EH (cell line): Measurements from ENCODE around the gene ADARB2.

Experiments used
- DNase-seq: peaks from one replicate; pipeline ENCODE4 v3.0.0-alpha.2; 2015; ENCODE audit warnings: low read depth

Gene ADARB2

GRCh38 chr10:1287487-1287886 lies 449.8 kb downstream of the ADARB2 start:
- no peak for DNase-seq

DNA sequence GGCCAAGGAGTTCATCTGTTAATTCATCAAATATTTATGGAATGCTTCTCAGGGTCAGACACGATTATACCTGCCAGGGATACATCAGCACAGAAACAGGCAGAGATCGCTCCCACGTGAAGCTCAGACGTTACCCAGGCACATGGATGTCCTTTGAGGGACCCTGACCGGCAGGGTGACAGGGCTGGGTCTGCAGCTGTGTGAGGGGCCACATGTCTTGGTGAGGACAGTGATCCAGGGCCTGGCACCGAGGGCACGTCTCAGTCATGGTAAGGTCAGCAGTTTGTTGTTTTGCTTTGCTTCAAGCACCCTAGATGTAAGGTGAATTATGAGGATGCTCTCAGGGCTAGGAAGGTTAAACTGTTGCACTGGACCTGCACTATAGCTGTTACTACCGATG lies 453.2 kb downstream of the ADARB2 start:
- DNase-seq = no peak

GRCh38 chr10:1281405-1281782 lies 455.9 kb downstream of the ADARB2 start:
- no peak for DNase-seq

- DNase-seq = no peak
These were observed 456.6 kb downstream of the ADARB2 start for GRCh38 chr10:1280466-1281404.

GRCh38 chr10:1278306-1278705 lies 459.0 kb downstream of the ADARB2 start:
- DNase-seq = no peak

GRCh38 chr10:1274701-1275544 lies 462.4 kb downstream of the ADARB2 start:
- DNase-seq = no peak

DNA sequence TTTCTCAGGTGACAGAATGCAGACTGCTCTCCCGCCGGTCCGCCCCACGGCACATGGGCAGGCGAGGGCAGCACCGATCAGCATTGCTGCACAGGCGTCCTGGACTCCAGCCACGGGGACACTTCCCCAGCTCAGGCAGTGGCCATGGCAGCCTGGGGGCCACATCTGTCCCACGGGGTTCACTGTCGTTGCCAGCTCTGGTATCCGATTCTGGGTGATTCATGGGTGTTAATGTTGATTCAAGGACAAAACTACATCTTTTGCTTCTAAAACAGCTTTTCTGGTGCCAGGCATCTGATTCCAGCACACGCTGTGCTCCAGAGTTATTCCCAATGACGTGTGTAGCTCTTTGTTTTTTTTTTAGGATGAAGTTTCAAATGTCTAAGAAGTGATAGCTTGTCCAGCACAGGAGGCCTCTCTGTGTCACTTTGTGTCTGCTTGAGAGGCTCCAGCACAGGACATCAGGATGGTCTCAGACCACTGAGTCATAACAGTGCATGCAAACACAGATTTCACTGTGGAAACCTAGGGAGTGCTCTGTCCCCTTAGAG lies 463.1 kb downstream of the ADARB2 start:
- DNase-seq = no peak

GRCh38 chr10:1273372-1274105 lies 463.8 kb downstream of the ADARB2 start:
- no peak for DNase-seq

GRCh38 chr10:1272777-1273161 lies 464.6 kb downstream of the ADARB2 start:
- no peak for DNase-seq

DNA sequence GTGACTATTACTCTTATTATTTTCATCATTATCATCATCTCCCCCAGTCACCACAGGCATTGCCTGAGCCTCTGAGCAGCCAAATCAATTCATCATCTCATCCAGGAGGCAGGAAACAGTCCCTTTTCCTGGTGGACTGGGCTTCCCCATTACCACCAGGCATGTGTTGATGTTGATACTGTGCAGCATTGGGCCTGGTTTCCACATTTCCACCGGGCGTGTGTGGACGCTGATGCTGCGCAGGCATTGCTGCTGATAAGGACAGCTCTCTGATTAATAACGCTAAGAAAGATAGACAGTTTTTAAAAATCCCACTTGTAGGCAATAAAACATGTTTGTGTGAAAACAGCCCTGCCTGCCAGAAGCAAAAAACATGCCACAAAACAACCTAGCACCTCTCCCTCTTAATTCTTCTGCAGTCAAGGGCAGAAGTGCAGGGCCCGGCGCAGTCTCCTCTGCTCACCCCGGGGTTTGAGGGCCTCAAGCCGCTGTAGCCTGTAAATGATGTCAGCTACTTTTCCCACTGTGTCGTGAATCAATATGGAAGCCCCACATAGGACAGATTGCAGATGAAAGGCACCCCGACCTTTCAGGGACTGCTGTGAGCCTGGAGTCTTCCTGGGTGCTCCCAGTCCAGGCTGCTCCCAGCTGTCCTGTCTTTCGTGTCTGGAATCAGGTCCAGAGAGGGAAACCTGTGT lies 465.1 kb downstream of the ADARB2 start:
- DNase-seq = no peak

- DNase-seq = no peak
These were observed 466.4 kb downstream of the ADARB2 start for GRCh38 chr10:1270906-1271305.

DNA sequence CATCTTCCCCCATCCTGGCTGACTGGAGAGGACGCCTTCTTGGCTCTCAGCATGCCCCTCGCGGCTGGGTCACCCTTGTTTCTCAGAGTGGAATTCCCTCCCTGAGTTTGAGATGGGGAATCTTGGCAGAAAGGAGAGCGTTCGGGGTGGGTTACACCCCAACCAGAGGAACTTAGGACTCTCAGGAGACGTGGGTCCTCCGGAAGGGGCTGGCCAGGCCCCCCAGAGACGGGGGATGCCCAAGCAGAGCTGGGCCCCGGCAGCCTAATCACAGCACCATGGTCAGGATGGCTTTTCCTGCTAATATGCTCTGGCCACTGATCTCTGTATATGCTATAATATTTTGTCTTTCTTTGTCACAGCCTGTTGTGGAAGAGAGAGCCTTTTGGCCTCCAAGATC lies 466.8 kb downstream of the ADARB2 start:
- DNase-seq = no peak

DNA sequence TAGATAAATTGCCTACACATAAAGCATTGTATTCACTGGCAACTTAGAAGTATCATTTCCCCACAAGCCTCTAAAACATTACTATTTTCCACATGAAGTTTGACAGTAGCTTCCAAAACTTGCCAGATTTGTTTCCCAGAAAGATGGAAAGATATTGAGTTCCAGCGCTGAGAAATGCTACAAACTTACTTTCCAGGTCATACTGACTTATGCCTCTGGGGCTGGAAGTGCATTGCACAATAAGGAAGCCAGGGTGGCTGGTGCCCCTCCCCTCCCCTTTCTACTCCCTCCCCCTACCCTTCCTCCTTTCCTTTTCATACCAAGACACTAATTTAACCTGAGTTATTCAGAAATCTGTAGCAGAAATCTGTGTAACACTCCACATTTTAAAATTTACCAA lies 468.5 kb downstream of the ADARB2 start:
- no peak for DNase-seq

GRCh38 chr10:1267568-1267967 lies 469.8 kb downstream of the ADARB2 start:
- no peak for DNase-seq

GRCh38 chr10:1267148-1267547 lies 470.2 kb downstream of the ADARB2 start:
- DNase-seq = no peak

DNA sequence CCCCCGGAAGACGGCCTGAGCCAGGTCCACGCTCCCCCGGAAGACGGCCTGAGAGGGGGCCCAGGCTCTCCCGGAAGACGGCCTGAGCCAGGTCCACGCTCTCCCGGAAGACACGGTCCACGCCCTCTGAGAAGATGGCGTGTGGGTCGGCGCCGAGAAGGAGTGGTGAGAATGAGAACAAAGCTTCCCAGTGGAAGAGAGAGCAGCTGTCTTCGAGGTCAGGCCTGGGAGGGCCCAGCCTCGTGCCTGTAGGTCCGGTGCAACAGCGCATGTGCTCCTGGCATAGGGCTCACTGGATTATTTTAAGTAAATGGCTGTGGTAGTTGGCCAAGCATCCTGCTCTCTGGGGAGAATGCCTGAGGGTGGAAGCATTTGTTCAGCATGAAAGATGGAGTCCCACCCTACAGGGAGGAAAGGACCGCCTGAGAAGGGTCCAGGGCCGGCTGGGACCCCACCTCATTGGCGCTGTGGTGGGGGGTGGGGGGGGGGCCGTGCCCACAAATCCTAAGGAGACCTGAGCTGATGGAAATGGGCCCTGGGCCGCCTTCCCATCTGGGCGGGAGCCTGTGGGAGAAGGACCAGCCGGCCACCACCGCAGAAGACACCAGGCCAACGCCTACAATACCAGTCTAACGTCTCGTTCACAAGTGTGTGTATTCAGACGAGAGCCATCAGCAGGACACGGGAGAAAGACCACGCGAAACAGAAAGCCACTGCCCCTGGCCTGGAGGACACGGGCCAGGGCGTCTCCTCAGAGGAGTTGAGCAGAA lies 471.1 kb downstream of the ADARB2 start:
- no peak for DNase-seq

DNA sequence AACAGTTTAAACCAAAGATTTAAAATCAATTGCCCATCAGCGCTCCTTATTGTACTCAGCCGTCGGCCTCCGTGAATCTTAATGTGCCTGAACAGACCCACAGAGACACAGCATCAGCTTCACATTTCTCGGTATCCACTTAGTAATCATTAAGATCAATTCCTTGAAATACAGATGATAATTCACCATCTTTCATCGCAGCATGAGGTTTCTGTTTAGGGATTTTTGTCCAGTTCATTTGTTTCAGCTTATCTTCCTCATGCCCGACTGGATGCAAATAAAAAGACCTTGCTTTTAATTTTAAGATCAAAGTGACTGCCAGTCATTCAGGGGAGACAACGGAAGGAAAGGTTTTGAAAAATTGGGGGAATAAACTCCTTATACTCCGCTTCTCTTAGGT lies 473.3 kb downstream of the ADARB2 start:
- DNase-seq = no peak

DNA sequence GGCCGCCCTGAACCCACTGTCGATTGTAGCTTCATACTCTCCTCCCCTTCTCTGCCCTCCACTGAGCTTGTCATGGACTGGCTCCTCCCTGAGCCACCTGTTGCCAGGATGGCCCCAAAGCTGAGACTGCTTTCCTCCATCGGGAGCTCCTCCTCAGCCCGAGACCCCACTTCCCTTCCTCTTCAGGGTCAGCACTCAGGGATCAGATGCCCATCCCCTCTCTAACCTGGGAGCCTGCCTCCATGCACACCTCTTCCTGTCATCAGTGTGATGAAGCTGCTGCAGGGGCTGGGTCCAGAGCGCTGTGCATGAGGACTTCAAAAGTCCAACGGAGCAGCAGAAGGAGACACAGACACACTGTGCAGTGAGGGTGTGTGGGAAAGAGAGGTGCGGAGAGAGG lies 480.1 kb downstream of the ADARB2 start:
- no peak for DNase-seq

DNA sequence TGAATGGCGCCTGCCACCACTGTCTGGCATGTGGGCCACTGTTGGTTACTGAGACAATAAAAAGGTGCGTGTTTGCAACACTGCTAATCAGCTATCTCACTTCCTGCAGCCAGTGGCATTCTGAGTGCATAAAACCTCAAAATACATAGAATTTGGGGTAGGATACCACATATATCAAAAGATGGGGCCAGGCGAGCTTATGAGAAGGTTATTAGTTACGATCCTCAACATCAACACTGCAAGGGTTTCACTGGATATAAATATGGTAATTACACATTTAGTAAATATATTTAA lies 480.9 kb downstream of the ADARB2 start:
- no peak for DNase-seq

DNA sequence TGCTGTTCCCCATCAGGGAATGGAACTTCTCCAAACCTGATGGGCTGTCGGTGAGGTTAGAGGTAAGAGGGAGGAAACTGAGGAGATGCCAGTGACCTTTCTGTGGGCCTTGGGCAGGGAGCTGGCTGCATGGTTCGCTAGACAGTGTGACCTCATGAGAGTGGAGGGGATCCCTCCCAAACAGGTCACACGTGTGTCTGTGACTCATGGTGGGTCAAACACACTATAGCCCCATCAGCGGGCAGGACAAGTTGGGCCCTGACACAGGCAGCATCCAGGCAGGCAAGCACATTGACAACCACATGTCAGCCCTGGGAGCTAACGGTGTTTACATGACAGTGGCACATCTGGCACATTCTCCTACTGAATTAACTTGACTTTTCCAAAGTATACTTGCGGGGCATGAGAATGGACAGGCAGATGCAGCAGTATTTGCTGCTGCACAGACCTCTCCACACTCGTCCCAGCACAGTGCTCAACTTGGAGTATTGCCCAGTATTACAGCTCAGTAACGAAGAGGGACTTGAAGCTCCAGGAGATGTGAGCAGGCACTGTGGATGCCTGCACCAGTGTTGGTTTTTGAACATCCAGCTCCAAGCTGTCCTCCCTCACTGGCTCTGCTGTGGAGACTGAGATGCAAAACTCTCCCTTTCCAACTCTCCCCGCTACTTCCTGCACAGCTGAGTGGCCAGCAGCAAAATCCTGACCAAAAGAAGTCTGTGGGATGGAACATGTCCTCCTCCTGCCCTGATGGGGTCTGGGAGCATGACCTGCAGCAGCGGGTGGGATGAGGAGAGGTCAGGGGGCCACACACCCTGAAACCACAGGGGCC lies 481.5 kb downstream of the ADARB2 start:
- no peak for DNase-seq
